HCT116 (cell line): ENCODE data around the gene CNTFR.

Experiments used
- JUND ChIP-seq: IDR thresholded peaks from 2 replicates; pipeline ENCODE4 v1.6.1; 2012
- POLR2AphosphoS5 ChIP-seq: IDR thresholded peaks from 2 replicates; pipeline ENCODE4 v1.6.1; 2011; ENCODE audit warnings: mild to moderate bottlenecking, low read depth, low read length, moderate library complexity
- RAD21 ChIP-seq: IDR thresholded peaks from 2 replicates; pipeline ENCODE4 v1.6.1; 2012; ENCODE audit warnings: low read depth, mild to moderate bottlenecking
- SIN3A ChIP-seq: IDR thresholded peaks from 2 replicates; pipeline ENCODE4 v1.6.1; 2012; ENCODE audit warnings: low read depth
- SRF ChIP-seq: IDR thresholded peaks from 2 replicates; pipeline ENCODE4 v1.6.1; 2012; ENCODE audit warnings: low read depth
- TF ChIP-seq, protein P1 (sequence below), 3 experiments: fragments of 200-600 bp in 1 of 3; sonication (generic) in 1 of 3; IDR thresholded peaks in 2 of 3; conservative IDR thresholded peaks in 1 of 3; 2 replicates each; pipeline ENCODE4 v1.5.1; 2012 to 2017; ENCODE audit warnings: low read depth in 2 of 3, low read length in 2 of 3, antibody characterized with exemption in 1 of 3, borderline replicate concordance in 1 of 3, control low read depth in 1 of 3, mild to moderate bottlenecking in 1 of 3, mixed read lengths in 1 of 3, mixed run types in 1 of 3, moderate library complexity in 1 of 3; ENCODE audit not compliant: insufficient read depth in 1 of 3
- TF ChIP-seq, protein P2 (sequence below): IDR thresholded peaks from 2 replicates; pipeline ENCODE4 v1.6.1; 2012; ENCODE audit warnings: low read depth

- no peak for TF ChIP-seq SRF
- TF ChIP-seq, protein P1, sequence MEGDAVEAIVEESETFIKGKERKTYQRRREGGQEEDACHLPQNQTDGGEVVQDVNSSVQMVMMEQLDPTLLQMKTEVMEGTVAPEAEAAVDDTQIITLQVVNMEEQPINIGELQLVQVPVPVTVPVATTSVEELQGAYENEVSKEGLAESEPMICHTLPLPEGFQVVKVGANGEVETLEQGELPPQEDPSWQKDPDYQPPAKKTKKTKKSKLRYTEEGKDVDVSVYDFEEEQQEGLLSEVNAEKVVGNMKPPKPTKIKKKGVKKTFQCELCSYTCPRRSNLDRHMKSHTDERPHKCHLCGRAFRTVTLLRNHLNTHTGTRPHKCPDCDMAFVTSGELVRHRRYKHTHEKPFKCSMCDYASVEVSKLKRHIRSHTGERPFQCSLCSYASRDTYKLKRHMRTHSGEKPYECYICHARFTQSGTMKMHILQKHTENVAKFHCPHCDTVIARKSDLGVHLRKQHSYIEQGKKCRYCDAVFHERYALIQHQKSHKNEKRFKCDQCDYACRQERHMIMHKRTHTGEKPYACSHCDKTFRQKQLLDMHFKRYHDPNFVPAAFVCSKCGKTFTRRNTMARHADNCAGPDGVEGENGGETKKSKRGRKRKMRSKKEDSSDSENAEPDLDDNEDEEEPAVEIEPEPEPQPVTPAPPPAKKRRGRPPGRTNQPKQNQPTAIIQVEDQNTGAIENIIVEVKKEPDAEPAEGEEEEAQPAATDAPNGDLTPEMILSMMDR (IDR thresholded peaks at IDR 0.05 in 2 of 3, conservative IDR thresholded peaks at IDR 0.05 in 1 of 3; ENCODE audit: borderline replicate concordance in 1 of 3, insufficient read depth in 1 of 3, low read depth in 2 of 3, low read length in 2 of 3), result no peak
- TF ChIP-seq RAD21, result no peak
- TF ChIP-seq, protein P2, sequence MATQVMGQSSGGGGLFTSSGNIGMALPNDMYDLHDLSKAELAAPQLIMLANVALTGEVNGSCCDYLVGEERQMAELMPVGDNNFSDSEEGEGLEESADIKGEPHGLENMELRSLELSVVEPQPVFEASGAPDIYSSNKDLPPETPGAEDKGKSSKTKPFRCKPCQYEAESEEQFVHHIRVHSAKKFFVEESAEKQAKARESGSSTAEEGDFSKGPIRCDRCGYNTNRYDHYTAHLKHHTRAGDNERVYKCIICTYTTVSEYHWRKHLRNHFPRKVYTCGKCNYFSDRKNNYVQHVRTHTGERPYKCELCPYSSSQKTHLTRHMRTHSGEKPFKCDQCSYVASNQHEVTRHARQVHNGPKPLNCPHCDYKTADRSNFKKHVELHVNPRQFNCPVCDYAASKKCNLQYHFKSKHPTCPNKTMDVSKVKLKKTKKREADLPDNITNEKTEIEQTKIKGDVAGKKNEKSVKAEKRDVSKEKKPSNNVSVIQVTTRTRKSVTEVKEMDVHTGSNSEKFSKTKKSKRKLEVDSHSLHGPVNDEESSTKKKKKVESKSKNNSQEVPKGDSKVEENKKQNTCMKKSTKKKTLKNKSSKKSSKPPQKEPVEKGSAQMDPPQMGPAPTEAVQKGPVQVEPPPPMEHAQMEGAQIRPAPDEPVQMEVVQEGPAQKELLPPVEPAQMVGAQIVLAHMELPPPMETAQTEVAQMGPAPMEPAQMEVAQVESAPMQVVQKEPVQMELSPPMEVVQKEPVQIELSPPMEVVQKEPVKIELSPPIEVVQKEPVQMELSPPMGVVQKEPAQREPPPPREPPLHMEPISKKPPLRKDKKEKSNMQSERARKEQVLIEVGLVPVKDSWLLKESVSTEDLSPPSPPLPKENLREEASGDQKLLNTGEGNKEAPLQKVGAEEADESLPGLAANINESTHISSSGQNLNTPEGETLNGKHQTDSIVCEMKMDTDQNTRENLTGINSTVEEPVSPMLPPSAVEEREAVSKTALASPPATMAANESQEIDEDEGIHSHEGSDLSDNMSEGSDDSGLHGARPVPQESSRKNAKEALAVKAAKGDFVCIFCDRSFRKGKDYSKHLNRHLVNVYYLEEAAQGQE, result no peak
- TF ChIP-seq SIN3A, result no peak
- TF ChIP-seq POLR2AphosphoS5, result no peak
- TF ChIP-seq JUND, result no peak
These were observed 68.8 kb downstream of the CNTFR start for GRCh38 chr9:34520505-34521385.
